NAMALWA (cell line): ENCODE results near the gene ATP1A2.
"Not testable (repeated sequence)": the region's sequence is repeated elsewhere in the genome, so short reads cannot be mapped to it uniquely, and the experiment has no call there.

Experiments used
- DNase-seq: peaks from one replicate; pipeline ENCODE4 v3.0.0-alpha.2; 2015; ENCODE audit warnings: low spot score

The ATP1A2 gene

GRCh38 chr1:160101037-160101716 lies 14.4 kb upstream of the ATP1A2 start:
- DNase-seq = peak; percentile 95

GRCh38 chr1:160101717-160102522 lies 13.6 kb upstream of the ATP1A2 start:
- no peak for DNase-seq

GRCh38 chr1:160103658-160104408 lies 11.7 kb upstream of the ATP1A2 start:
- no peak for DNase-seq

- DNase-seq = no peak
Measured at GRCh38 chr1:160104486-160104885, 11.1 kb upstream of the ATP1A2 start.

- DNase-seq = no peak
Measured at GRCh38 chr1:160105155-160105554, 10.4 kb upstream of the ATP1A2 start.

GRCh38 chr1:160107512-160107911 lies 8.0 kb upstream of the ATP1A2 start:
- DNase-seq = no peak

- DNase-seq = peak; percentile 91
Measured at GRCh38 chr1:160108888-160109662, 6.5 kb upstream of the ATP1A2 start.

- DNase-seq = no peak
Measured at GRCh38 chr1:160109686-160110085, 5.9 kb upstream of the ATP1A2 start.

- not testable (repeated sequence) for DNase-seq
Measured at GRCh38 chr1:160111462-160111861, 4.1 kb upstream of the ATP1A2 start.

GRCh38 chr1:160112357-160112756 lies 3.2 kb upstream of the ATP1A2 start:
- no peak for DNase-seq

- DNase-seq = no peak
Measured at GRCh38 chr1:160113407-160113806, 2.2 kb upstream of the ATP1A2 start.

- no peak for DNase-seq
Measured at GRCh38 chr1:160114085-160114484, 1.5 kb upstream of the ATP1A2 start.

GRCh38 chr1:160116283-160117147 lies 956 bp downstream of the ATP1A2 start:
- no peak for DNase-seq

GRCh38 chr1:160117300-160117699 lies 1.7 kb downstream of the ATP1A2 start:
- no peak for DNase-seq

GRCh38 chr1:160117709-160118183 lies 2.2 kb downstream of the ATP1A2 start:
- no peak for DNase-seq

GRCh38 chr1:160118928-160119327 lies 3.4 kb downstream of the ATP1A2 start:
- DNase-seq = no peak

- DNase-seq = no peak
Measured at GRCh38 chr1:160120797-160121196, 5.2 kb downstream of the ATP1A2 start.

GRCh38 chr1:160121388-160121787 lies 5.8 kb downstream of the ATP1A2 start:
- no peak for DNase-seq

- no peak for DNase-seq
Measured at GRCh38 chr1:160122978-160123495, 7.5 kb downstream of the ATP1A2 start.

GRCh38 chr1:160123726-160124125 lies 8.2 kb downstream of the ATP1A2 start:
- DNase-seq = no peak
